Measurements from ENCODE around the gene PF4V1.

Gene PF4V1

DNA sequence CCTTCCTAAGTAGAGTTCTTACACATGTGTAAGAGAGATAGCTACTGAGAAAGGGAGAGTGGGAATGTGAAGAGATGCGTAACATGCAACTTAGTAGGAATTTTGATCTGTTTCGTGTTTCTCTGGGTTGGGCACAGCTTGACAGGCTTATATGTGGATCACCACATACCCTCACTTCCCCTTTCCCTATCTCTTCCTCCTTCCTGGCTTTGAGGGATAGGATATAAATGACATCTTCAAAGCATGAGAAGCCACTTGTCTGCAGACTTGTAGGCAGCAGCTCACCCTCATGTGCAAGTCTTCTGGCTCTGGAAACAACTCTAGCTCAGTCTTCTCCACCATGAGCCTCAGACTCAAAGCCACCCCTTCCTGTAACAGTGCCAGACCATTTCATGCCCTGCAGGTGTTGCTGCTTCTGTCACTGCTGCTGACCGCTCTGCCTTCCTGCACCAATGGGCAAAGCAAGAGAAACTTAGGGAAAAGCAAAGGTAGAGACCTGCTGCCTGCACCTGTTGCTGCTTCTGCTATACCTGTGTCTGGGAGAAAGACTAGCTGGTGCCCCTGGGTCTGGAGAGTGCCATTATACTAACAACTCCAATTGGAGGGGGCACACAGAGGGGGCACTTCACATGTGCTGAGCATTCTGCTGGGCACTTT is 5.4 kb upstream of the PF4V1 start:
- DNase-seq = no peak

DNA sequence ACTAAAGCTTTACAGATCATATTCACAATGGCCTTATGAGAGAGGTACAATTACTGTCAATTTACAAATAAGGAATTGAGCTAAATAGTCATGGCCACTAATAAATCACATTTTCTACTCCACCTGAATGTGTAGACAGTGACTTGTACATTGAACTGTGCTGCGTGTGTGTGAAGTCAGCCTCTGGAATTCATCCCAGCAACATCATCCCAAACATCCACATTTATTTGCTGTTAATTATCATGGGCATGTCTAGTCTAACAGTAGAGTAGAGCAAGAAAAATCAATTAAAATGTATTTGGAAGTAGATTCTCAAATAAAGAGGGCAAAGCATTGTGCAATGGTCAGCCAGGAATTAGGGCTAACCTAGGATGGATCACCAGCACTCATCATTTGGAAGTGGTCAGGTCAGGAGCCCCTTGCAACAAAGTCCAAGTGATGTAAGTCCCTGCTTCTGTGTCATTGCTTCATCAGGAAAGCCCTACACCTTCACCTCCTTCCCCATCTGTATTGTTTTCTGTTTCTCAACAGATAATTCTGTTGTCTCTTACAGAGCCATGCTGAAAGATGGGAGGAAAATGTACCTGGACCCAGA is 4.8 kb upstream of the PF4V1 start:
- DNase-seq = no peak

DNA sequence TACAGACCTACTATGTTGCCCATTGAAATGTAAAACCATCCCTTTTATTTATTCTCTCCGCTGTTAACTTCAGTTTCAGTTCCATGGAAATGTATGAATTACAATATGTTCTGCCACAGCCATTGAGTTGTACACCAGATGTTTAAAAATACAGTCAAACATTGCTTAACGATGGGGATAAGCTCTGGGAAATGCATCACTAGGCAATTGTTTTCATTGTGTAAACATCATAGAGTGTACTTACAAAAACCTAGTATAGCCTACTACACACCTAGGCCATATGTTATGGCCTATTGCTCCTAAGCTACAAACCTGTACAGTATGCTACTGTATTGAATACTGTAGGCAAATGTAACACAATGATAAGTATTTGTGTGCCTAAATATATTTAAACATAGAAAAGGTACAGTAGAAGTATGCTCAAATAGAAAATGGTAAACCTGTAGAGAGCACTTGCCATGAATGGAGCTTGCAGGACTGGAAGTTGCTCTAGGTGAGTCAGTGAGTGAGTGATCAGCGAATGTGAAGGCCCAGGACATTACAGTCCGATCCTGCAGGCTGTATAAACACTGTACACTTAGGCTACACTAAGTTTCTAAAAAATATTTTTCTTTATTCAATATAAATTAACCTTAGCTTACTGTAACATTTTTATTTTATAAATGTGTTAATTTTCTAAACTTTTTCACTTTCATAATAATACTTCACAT is 2.7 kb upstream of the PF4V1 start:
- DNase-seq = no peak

- DNase-seq = no peak
Measured at GRCh38 chr4:73851293-73851692, 1.8 kb upstream of the PF4V1 start.

- no peak for DNase-seq
Measured at GRCh38 chr4:73852771-73853170, 325 bp upstream of the PF4V1 start.

DNA sequence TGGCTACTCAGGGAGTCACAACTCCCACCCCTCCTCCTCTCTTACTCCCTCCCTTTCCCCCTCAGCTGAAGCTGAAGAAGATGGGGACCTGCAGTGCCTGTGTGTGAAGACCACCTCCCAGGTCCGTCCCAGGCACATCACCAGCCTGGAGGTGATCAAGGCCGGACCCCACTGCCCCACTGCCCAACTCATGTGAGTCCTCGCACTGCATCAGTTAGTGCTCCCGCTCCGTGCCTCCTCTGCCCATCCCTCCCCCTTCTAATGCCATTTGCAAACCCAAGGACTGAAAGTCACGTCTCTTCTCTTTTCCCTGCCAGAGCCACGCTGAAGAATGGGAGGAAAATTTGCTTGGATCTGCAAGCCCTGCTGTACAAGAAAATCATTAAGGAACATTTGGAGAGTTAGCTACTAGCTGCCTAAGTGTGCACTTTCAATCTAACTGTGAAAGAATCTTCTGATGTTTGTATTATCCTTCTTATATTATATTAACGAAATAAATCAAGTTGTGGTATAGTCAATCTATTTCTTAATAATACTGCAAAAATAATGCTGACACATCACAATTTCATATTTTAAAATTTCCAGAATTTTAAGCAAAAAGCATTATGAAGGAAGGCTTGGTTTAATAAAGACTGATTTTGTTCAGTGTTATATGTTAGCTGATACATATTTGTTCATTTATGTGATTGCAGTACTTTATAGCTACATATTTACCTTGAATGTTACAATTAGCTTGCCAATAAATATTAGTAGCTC is 800 bp downstream of the PF4V1 start:
- no peak for DNase-seq

DNA sequence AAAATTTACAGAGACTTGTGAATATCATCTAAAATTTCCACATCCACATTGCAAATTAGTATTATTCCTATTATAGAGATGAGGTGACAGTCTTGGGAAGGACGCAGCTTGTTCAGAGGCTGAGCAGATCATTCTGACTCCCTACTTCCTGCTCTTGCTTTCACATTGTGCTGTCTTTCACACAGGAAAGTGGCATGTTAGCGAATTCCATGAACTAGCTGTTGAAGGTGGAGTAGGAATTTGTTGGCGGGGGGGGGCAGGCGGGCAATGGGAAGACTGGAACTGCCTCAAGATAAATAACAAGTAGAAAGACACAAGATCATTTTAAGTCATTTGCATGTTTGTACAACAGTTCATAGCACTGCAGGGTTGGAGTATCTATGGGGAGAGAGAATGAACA is 2.3 kb downstream of the PF4V1 start:
- no peak for DNase-seq

DNA sequence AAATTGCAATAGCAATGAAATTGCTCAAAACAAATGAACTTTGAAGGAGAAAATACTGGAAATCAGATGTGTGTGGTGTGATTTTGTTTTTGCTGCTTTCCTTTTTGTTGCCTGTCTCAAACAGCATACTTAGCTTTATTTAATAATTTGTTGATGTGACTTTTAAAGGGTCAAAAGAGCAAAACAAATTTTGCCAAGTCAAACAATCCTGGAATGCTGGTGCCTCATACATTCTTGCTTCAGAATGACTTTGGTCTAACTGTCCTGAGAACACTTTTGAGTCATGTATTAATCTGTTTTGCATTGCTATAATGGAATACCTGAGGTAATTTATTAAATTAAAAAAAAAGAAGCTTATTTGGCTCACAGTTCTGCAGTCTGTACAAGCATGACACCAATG is 3.4 kb downstream of the PF4V1 start:
- no peak for DNase-seq

DNA sequence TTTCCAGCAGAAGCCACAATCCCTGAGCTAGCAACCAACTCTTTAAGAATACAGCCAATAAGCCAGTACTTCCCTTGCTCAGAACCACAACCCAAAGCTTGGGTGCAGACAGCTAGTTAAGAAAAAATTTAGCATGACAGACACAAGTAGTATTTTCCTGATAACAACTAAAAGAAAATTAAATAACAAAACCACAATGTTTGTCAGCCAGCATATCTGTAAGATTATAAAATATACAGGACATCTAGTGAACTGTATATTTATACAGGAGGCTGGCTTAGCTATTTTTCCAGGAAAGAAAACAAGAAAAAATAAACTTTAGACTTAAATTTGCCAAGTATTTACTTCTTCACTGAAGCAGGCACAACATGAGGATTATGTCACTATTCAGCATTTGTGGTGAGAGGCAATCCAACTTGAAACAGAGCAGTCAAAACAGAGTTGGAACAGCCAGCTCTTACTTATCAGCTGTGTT is 6.6 kb downstream of the PF4V1 start:
- DNase-seq = no peak

- DNase-seq = no peak
Measured at GRCh38 chr4:73860181-73860580, 7.1 kb downstream of the PF4V1 start.

DNA sequence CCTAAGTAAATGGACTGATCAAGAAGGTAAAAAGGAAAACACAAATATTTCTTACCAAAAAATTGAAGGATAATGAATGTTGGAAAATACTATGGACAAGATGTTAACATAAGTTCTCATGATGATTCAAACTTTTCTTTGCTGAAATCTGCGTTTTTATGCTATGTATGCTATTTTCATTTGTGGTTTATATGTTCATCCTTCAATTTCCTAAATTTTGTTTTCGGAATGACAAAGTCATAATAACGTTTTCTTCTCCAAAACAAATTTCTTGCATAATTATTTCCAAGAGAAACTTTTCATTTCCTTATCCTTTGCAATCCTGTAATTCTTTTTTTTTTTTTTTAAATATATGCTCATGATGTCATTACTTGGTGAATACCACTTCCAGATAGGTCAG is 7.8 kb downstream of the PF4V1 start:
- no peak for DNase-seq

GRCh38 chr4:73862322-73862721 is 9.2 kb downstream of the PF4V1 start:
- DNase-seq = no peak

GRCh38 chr4:73864365-73864764 is 11.3 kb downstream of the PF4V1 start:
- DNase-seq = no peak

DNA sequence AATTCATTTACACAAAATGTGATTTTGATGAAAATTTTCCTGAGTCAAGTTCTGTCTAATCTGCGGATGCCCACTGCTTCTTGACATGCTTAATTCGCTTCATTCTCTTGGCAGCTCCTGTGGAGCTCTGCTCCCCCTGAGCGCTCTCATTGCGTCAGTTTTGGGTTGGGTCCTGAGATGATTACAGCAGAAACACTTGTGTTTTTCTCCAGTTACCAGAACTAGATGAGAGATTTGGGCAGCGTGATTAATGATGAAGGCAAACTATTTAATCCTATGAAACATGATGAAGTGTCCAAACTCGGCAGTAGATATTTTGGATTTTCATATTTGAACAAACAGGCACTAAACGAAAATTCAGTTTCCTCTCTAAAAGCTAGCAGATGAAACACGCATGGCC is 11.9 kb downstream of the PF4V1 start:
- DNase-seq = no peak

- no peak for DNase-seq
Measured at GRCh38 chr4:73865431-73866096, 12.5 kb downstream of the PF4V1 start.

DNA sequence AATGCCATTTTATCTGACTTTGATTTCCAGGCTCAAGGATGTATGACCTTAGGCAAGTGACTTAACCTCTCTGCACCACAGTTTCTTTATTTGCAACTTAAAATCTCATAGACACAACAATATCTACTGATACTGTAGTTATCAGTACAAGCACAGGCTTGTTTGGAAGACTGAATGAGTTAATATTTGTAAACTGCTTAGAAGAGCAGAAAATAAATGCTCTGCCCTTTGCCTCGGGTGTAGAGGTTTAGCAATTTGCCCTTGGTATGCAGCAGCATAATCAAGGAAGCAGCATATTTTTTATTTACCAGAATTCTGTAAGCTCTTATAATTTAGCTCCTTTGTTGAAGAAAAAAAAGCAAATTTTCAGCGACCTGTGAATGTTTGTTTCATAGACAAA is 13.2 kb downstream of the PF4V1 start:
- no peak for DNase-seq

DNA sequence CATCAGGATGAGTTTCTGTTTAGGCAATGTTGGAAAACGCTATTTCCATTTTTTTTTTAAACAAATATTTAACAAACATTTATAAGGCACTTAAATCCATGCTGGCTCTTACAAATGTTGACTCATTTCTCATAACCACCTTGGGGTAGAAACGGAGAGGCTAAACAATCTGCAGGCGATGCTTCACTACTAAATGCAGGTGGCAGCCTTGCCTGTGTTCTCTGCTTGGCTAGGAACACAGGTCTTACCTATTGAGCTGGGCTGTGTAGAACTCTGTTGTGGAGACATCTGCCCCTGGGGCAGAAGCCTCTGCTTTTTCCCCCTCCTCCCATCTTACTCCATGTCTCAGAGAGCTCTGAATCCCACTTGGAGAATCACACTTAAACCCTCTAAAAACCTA is 14.7 kb downstream of the PF4V1 start:
- DNase-seq = no peak

- DNase-seq = no peak
Measured at GRCh38 chr4:73868206-73869129, 15.4 kb downstream of the PF4V1 start.

DNA sequence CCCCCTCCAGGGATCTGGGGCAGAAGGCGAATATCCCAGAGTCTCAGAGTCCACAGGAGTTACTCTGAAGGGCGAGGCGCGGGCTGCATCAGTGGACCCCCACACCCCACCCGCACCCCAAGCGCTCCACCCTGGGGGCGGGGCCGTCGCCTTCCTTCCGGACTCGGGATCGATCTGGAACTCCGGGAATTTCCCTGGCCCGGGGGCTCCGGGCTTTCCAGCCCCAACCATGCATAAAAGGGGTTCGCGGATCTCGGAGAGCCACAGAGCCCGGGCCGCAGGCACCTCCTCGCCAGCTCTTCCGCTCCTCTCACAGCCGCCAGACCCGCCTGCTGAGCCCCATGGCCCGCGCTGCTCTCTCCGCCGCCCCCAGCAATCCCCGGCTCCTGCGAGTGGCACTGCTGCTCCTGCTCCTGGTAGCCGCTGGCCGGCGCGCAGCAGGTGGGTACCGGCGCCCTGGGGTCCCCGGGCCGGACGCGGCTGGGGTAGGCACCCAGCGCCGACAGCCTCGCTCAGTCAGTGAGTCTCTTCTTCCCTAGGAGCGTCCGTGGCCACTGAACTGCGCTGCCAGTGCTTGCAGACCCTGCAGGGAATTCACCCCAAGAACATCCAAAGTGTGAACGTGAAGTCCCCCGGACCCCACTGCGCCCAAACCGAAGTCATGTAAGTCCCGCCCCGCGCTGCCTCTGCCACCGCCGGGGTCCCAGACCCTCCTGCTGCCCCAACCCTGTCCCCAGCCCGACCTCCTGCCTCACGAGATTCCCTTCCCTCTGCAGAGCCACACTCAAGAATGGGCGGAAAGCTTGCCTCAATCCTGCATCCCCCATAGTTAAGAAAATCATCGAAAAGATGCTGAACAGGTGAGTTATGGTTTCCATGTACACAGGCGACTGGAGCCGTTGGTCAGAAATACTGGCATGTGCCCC is 16.3 kb downstream of the PF4V1 start, which contains the start of gene CXCL1:
Gene CXCL1 (plus strand): TSS at position 264 of the 926 bp plus-strand sequence. CDS start 78 bp downstream, at position 342.
- no peak for DNase-seq

DNA sequence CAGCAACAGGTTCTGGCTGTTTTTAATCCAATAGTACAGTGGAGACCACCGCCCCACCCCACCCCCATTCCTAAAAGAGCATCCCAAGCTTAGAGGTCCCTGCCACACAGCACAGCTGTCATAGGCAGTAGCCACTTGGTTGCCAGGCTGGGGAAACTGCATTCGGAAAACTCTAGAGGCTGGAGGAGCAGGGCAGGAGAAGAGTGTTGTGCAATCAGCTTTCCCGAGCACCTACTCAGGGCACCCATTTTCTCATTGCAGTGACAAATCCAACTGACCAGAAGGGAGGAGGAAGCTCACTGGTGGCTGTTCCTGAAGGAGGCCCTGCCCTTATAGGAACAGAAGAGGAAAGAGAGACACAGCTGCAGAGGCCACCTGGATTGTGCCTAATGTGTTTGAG is 17.2 kb downstream of the PF4V1 start:
- DNase-seq = no peak

DNA sequence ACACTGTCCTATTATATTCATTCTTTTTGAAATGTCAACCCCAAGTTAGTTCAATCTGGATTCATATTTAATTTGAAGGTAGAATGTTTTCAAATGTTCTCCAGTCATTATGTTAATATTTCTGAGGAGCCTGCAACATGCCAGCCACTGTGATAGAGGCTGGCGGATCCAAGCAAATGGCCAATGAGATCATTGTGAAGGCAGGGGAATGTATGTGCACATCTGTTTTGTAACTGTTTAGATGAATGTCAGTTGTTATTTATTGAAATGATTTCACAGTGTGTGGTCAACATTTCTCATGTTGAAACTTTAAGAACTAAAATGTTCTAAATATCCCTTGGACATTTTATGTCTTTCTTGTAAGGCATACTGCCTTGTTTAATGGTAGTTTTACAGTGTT is 17.7 kb downstream of the PF4V1 start:
- DNase-seq = no peak
